Fibroblast of skin of scalp (primary cell): ENCODE data around the gene CCNB3. TPM values are rescaled to one million over a fixed set of nuclear protein-coding genes. Genes with fewer than 3 reads are reported as not detected.
"Not testable (repeated sequence)": the region's sequence is repeated elsewhere in the genome, so short reads cannot be mapped to it uniquely, and the experiment has no call there.

Source experiments
- DNase-seq: peaks from one replicate; pipeline ENCODE4 v3.0.0-alpha.2; 2013
- polyA plus RNA-seq, 2 experiments: library from polyadenylated mRNA; unstranded; fragments of 120-200 nt; gene quantifications; one replicate each; pipeline ENCODE4 v1.2.1, GENCODE V29; 2013; ENCODE audit not compliant: insufficient read length in 2 of 2

The CCNB3 gene
- 0.08 TPM for polyA plus RNA-seq (2013, experiment 1 of 2; ENCODE audit: insufficient read length)
- polyA plus RNA-seq (2013, experiment 2 of 2; ENCODE audit: insufficient read length) = 0.22 TPM

GRCh38 chrX:50204364-50204899 is at the start of gene CCNB3:
Gene CCNB3, plus strand, starts transcription at chrX:50204765. Its CDS starts 80,399 bp downstream, at chrX:50285164.
- peak; percentile 72 for DNase-seq

GRCh38 chrX:50157545-50158135 is 46.9 kb upstream of the CCNB3 start:
- DNase-seq = no peak

- no peak for DNase-seq
Observed at GRCh38 chrX:50158593-50158992, 46.0 kb upstream of the CCNB3 start.

- DNase-seq = no peak
Observed at GRCh38 chrX:50161127-50161526, 43.4 kb upstream of the CCNB3 start.

GRCh38 chrX:50165727-50166126 is 38.8 kb upstream of the CCNB3 start:
- no peak for DNase-seq

- DNase-seq = no peak
Observed at GRCh38 chrX:50167366-50167765, 37.2 kb upstream of the CCNB3 start.

GRCh38 chrX:50168241-50168687 is 36.3 kb upstream of the CCNB3 start:
- peak; percentile 8 for DNase-seq

GRCh38 chrX:50169717-50170116 is 34.8 kb upstream of the CCNB3 start:
- DNase-seq = no peak

GRCh38 chrX:50180073-50180940 is 24.3 kb upstream of the CCNB3 start:
- no peak for DNase-seq

- DNase-seq = no peak
Observed at GRCh38 chrX:50183891-50184290, 20.7 kb upstream of the CCNB3 start.

GRCh38 chrX:50188859-50189600 is 15.5 kb upstream of the CCNB3 start:
- no peak for DNase-seq

- DNase-seq = no peak
Observed at GRCh38 chrX:50198348-50198747, 6.2 kb upstream of the CCNB3 start.

- DNase-seq = no peak
Observed at GRCh38 chrX:50200907-50201306, 3.7 kb upstream of the CCNB3 start, which contains the start of gene AKAP4. Gene AKAP4, minus strand, starts transcription at chrX:50201007. Its CDS starts 118 bp downstream, at chrX:50200889.

GRCh38 chrX:50202539-50202938 is 2.0 kb upstream of the CCNB3 start:
- no peak for DNase-seq

GRCh38 chrX:50206753-50207152 is 2.2 kb downstream of the CCNB3 start:
- DNase-seq = no peak

- peak; percentile 3 for DNase-seq
Observed at GRCh38 chrX:50211510-50211909, 6.9 kb downstream of the CCNB3 start.

GRCh38 chrX:50281253-50281652 is 76.7 kb downstream of the CCNB3 start:
- DNase-seq = no peak

GRCh38 chrX:50327235-50327634 is 122.7 kb downstream of the CCNB3 start:
- DNase-seq = no peak

GRCh38 chrX:50332668-50333067 is 128.1 kb downstream of the CCNB3 start:
- not testable (repeated sequence) for DNase-seq

- no peak for DNase-seq
Observed at GRCh38 chrX:50333308-50333707, 128.7 kb downstream of the CCNB3 start.

GRCh38 chrX:50343917-50344316 is 139.4 kb downstream of the CCNB3 start:
- no peak for DNase-seq

- DNase-seq = no peak
Observed at GRCh38 chrX:50372966-50373365, 168.4 kb downstream of the CCNB3 start.
